Cardiac fibroblast (primary cell): ENCODE measurements around the gene SCN3A.

Source experiments
- DNase-seq, 2 donors: peaks; one replicate each; pipeline versions ENCODE4 v3.0.0 to v3.0.0-alpha.2; 2010; ENCODE audit warnings: low read depth in 2 of 2
- H3K4me3 ChIP-seq, 2 donors: replicated peaks in 1 of 2; 1 replicate in 1 of 2; 2 replicates in 1 of 2; pipeline ENCODE4 v1.5.1; 2011; ENCODE audit warnings: low read depth in 2 of 2, low read length in 2 of 2, mild to moderate bottlenecking in 2 of 2, moderate library complexity in 1 of 2
- CTCF ChIP-seq: IDR thresholded peaks from one replicate; pipeline ENCODE4 v1.5.1; 2011; ENCODE audit warnings: low read depth, mild to moderate bottlenecking, low read length, inconsistent platforms

The SCN3A gene

GRCh38 chr2:165214093-165214492 is 10.2 kb upstream of the SCN3A start:
- DNase-seq: no peak
- H3K4me3 ChIP-seq: no peak overlapping the region
- no peak for TF ChIP-seq CTCF

- no peak for DNase-seq
- no peak overlapping the region for H3K4me3 ChIP-seq
- no peak for TF ChIP-seq CTCF
Measured at GRCh38 chr2:165208094-165208493, 4.2 kb upstream of the SCN3A start.

DNA sequence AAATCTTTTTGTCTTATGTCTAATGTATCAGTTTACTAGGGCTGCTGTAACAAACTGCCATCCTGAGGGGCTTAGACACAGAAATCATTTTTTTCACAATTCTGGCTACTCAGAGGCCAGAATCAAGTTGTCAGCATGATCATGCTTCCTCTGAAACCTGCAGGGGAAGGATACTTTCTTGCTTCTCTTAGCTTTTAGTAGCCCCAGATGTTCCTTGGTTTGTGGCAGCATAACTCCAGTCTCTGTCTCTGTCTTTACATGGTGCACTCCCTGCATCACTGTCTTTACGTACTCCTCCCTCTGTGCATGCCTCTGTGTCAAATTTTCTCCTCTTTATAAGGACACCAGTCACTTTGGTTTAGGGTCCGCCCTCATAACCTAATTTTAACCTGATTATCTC is 2.0 kb upstream of the SCN3A start:
- H3K4me3 ChIP-seq: no peak overlapping the region
- no peak for DNase-seq
- no peak for TF ChIP-seq CTCF

GRCh38 chr2:165202239-165202638 is 1.6 kb downstream of the SCN3A start:
- DNase-seq: no peak
- no peak overlapping the region for H3K4me3 ChIP-seq
- no peak for TF ChIP-seq CTCF

DNA sequence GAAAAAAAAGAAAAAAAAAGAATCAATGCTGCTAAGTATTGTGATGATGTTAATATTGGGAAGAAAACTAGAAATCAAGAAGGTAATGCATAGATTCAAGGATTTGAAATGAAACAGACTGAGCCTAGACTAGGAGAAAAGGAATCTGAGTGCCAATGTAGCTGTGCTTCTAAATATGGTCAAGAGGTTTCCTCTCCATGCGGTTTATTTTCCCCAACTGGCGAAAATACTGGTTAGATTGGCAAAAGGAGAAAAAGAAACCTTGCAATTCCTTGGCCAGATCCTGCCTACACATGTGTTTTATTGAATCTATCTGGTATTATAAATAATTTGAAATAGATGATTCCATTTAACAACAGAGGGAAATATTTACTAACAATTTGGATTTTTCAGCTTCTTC is 5.7 kb downstream of the SCN3A start:
- TF ChIP-seq CTCF: no peak
- H3K4me3 ChIP-seq: no peak overlapping the region

GRCh38 chr2:165197346-165197745 is 6.5 kb downstream of the SCN3A start:
- no peak for TF ChIP-seq CTCF
- no peak for DNase-seq
- no peak overlapping the region for H3K4me3 ChIP-seq

More for the DNA sequence above, 5.7 kb downstream of the SCN3A start:
- DNase-seq: no peak

DNA sequence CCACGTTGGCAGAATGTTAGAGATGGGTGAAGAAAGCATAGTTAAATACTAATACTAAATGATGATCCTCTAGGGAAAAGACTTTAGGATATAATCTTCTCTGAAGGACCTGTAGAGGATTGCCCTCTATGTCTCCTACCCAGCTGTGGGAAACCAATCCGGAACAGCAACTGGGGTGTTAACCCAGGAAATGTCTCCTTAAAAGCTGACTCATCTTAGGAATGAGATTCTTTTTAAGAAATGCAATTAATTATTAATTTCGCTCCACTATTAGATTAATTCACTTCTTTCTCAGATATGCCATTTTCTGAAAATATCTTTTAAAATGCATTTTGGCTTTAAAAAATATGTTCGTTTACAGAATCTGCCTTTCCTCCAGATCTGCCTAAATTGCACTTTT is 7.4 kb downstream of the SCN3A start:
- no peak for DNase-seq
- H3K4me3 ChIP-seq: no peak overlapping the region

More for the DNA sequence above, 7.4 kb downstream of the SCN3A start:
- no peak for TF ChIP-seq CTCF
